WTC11 (cell line): ENCODE results near the gene IPPK. TPM values are rescaled to one million over a fixed set of nuclear protein-coding genes. Genes with fewer than 3 reads are reported as not detected.

Experiments
- ATAC-seq: fragments of 200-7000 bp; cut with Tn5 transposase; 2 replicates; pipeline ENCODE4 v1.10.0; 2021; ENCODE audit warnings: mild to moderate bottlenecking, moderate library complexity
- CTCF ChIA-PET: fragments of 300-600 bp; sonication (Branson Sonifier 250); formaldehyde crosslinking; loops from one replicate; lab custom pipeline; 2021; ENCODE audit warnings: antibody characterized with exemption; lab: Charles Lee
- POLR2A ChIA-PET: fragments of 350-600 bp; sonication (Branson Sonifier 250); formaldehyde crosslinking; loops from one replicate; lab custom pipeline; 2021; ENCODE audit warnings: antibody characterized with exemption; lab: Charles Lee
- DNase-seq: peaks from one replicate; pipeline ENCODE4 v3.0.0; 2021; ENCODE audit warnings: low spot score
- H3K27ac Mint-ChIP-seq: 2 replicates; pipeline ENCODE4 v1.8.0; 2021; ENCODE audit warnings: mixed read lengths
- H3K27me3 Mint-ChIP-seq: 2 replicates; pipeline ENCODE4 v1.8.0; 2021; ENCODE audit warnings: low read depth, mild to moderate bottlenecking, moderate library complexity, mixed read lengths
- H3K36me3 Mint-ChIP-seq: 2 replicates; pipeline ENCODE4 v1.8.0; 2021; ENCODE audit warnings: mixed read lengths
- H3K4me1 Mint-ChIP-seq: 2 replicates; pipeline ENCODE4 v1.8.0; 2022; ENCODE audit warnings: mixed read lengths
- H3K4me3 Mint-ChIP-seq: 2 replicates; pipeline ENCODE4 v1.8.0; 2021; ENCODE audit warnings: mild to moderate bottlenecking, moderate library complexity, mixed read lengths
- H3K9me3 Mint-ChIP-seq: 2 replicates; pipeline ENCODE4 v1.8.0; 2021; ENCODE audit warnings: mixed read lengths
- AFF4 ChIP-seq: sonication (generic); formaldehyde crosslinking; IDR thresholded peaks from 2 replicates; pipeline ENCODE4 v1.8.1; 2023; ENCODE audit warnings: mild to moderate bottlenecking, missing genetic modification reagents, borderline replicate concordance
- AR ChIP-seq: fragments of 250-450 bp; sonication (Bioruptor Pico); IDR thresholded peaks from 2 replicates; pipeline ENCODE4 v1.9.0; 2021; ENCODE audit warnings: mild to moderate bottlenecking
- CBFB ChIP-seq: sonication (generic); formaldehyde crosslinking; IDR thresholded peaks from 2 replicates; pipeline ENCODE4 v1.8.1; 2022; ENCODE audit warnings: mild to moderate bottlenecking, low read depth, missing genetic modification reagents
- CREB1 ChIP-seq: sonication (generic); formaldehyde crosslinking; IDR thresholded peaks from 2 replicates; pipeline ENCODE4 v1.8.0; 2023; ENCODE audit warnings: mild to moderate bottlenecking, missing genetic modification reagents
- ESRRA ChIP-seq: sonication (generic); formaldehyde crosslinking; IDR thresholded peaks from 2 replicates; pipeline ENCODE4 v1.8.1; 2022; ENCODE audit warnings: mild to moderate bottlenecking, missing genetic modification reagents, borderline replicate concordance
- GTF2I ChIP-seq: fragments of 250-450 bp; sonication (Bioruptor Pico); conservative IDR thresholded peaks from 2 replicates; pipeline ENCODE4 v1.4.0; 2021; ENCODE audit warnings: mild to moderate bottlenecking
- IRF2 ChIP-seq: sonication (generic); formaldehyde crosslinking; IDR thresholded peaks from 2 replicates; pipeline ENCODE4 v1.8.0; 2022; ENCODE audit warnings: low read depth, missing genetic modification reagents, borderline replicate concordance
- NFATC4 ChIP-seq: fragments of 250-450 bp; sonication (Bioruptor Pico); IDR thresholded peaks from 2 replicates; pipeline ENCODE4 v1.9.0; 2021; ENCODE audit warnings: mild to moderate bottlenecking
- NFYB ChIP-seq: sonication (generic); formaldehyde crosslinking; conservative IDR thresholded peaks from 2 replicates; pipeline ENCODE4 v1.8.0; 2022; ENCODE audit warnings: low read depth, missing genetic modification reagents
- NR3C1 ChIP-seq: sonication (generic); formaldehyde crosslinking; conservative IDR thresholded peaks from 2 replicates; pipeline ENCODE4 v1.8.1; 2023; ENCODE audit warnings: low read depth, mild to moderate bottlenecking, missing genetic modification reagents
- PRRX2 ChIP-seq: fragments of 250-450 bp; sonication (Bioruptor Pico); IDR thresholded peaks from 2 replicates; pipeline ENCODE4 v1.8.0; 2021; ENCODE audit warnings: mild to moderate bottlenecking
- RORB ChIP-seq: fragments of 250-450 bp; sonication (Bioruptor Pico); IDR thresholded peaks from 2 replicates; pipeline ENCODE4 v1.9.0; 2021; ENCODE audit warnings: mild to moderate bottlenecking
- SMAD3 ChIP-seq: sonication (generic); formaldehyde crosslinking; IDR thresholded peaks from 2 replicates; pipeline ENCODE4 v1.8.0; 2022; ENCODE audit warnings: missing genetic modification reagents, mild to moderate bottlenecking, borderline replicate concordance
- SMAD4 ChIP-seq: sonication (generic); formaldehyde crosslinking; IDR thresholded peaks from 2 replicates; pipeline ENCODE4 v1.8.0; 2022; ENCODE audit warnings: mild to moderate bottlenecking, missing genetic modification reagents
- SP1 ChIP-seq: sonication (generic); formaldehyde crosslinking; conservative IDR thresholded peaks from 2 replicates; pipeline ENCODE4 v1.8.1; 2022; ENCODE audit warnings: missing genetic modification reagents
- TEAD1 ChIP-seq: sonication (generic); formaldehyde crosslinking; IDR thresholded peaks from 2 replicates; pipeline ENCODE4 v1.8.0; 2022; ENCODE audit warnings: mild to moderate bottlenecking, missing genetic modification reagents
- TEAD4 ChIP-seq: sonication (generic); formaldehyde crosslinking; IDR thresholded peaks from 2 replicates; pipeline ENCODE4 v1.8.0; 2022; ENCODE audit warnings: mild to moderate bottlenecking, missing genetic modification reagents
- USF1 ChIP-seq: sonication (generic); formaldehyde crosslinking; IDR thresholded peaks from 2 replicates; pipeline ENCODE4 v1.8.0; 2022; ENCODE audit warnings: mild to moderate bottlenecking, missing genetic modification reagents
- total RNA-seq: library from RNA; stranded (reverse); gene quantifications from 3 replicates; pipeline ENCODE4 v1.2.3, GENCODE V29; 2021
- TF ChIP-seq, protein P1 (sequence below): fragments of 250-450 bp; sonication (Bioruptor Pico); IDR thresholded peaks from 2 replicates; pipeline ENCODE4 v1.9.0; 2021; ENCODE audit warnings: moderate library complexity, mild to moderate bottlenecking, inconsistent platforms, borderline replicate concordance
- TF ChIP-seq, protein P2 (sequence below): sonication (generic); formaldehyde crosslinking; IDR thresholded peaks from 2 replicates; pipeline ENCODE4 v1.8.0; 2023; ENCODE audit warnings: missing genetic modification reagents
- TF ChIP-seq, protein P3 (sequence below): sonication (generic); formaldehyde crosslinking; IDR thresholded peaks from 2 replicates; pipeline ENCODE4 v1.8.1; 2022; ENCODE audit warnings: low read depth, mild to moderate bottlenecking, moderate library complexity, missing genetic modification reagents, borderline replicate concordance

IPPK gene
- total RNA-seq, 1 experiment from 2014 or later: 8.6 TPM

DNA sequence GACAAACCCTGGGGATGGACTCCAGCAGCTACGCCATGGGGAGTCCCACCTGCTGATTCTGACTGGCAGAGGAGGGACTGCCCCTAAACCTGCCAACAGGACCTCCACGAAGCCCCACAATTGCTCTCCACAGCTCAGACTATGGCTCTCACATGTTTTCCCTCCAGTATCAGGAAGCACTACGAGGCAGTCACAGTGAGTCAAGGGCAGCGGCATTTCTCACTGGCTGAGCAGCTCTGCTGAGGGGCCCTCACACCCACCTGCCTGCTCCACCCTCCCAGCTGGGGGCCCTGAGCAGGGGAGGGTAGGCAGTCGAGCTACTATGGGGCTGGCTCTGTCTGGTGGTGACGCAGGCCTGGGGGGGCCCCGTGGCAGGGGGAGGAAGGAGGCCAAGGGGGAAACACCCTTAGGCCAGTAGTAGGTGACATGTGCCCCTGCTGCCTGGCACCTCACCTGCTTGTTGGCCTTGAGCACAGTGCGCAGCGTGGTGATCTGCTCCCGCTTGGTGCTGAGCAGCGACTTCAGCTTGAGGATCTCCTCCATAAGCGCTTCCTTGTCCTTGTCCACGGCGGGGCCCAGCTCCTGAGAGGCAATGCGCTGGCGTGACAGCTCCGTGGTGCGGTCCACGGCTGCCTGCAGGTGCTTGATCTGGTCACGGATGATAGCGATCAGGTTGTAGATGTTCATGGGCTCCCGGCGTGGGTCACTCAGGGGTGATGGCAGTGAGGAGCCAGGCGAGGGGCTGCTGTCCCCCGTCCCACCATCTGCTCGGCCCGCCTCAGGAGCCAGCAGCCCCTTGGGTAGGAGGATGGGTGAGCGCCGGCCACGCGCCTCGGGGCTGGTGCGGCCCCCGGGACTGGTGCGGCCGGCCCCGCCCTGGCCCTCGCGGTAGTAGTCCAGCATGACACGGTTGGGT is 48.4 kb upstream of the IPPK start:
- DNase-seq: no peak
- H3K36me3 Mint-ChIP-seq: peaks cover 57% of the 10 kb centered on the region
- H3K4me1 Mint-ChIP-seq: no peaks in the 10 kb centered on the region
- ATAC-seq: no peak
- no peak overlapping the region for H3K4me3 Mint-ChIP-seq
- ChIA-PET CTCF (interaction anchor here (1.5 to 6.3 kb wide), 5 partner anchors 11 to 90 kb away, joined by 3 to 43 read pairs (median 10); no protein-coding TSS in a partner anchor), POLR2A (no interaction called here)
- H3K27ac Mint-ChIP-seq: no peak overlapping the region
- no peaks in the 10 kb centered on the region for H3K27me3 Mint-ChIP-seq
- H3K9me3 Mint-ChIP-seq: no peaks in the 10 kb centered on the region
- TF ChIP-seq AFF4 (no peak), NFYB (CRISPR knock-in tag) (no peak), SMAD4 (CRISPR knock-in tag) (no peak), GTF2I (CRISPR knock-in tag) (no peak), USF1 (no peak), CREB1 (CRISPR knock-in tag) (no peak), NR3C1 (CRISPR knock-in tag) (no peak), PRRX2 (CRISPR knock-in tag) (no peak), SMAD3 (no peak)
- TF ChIP-seq, protein P1, sequence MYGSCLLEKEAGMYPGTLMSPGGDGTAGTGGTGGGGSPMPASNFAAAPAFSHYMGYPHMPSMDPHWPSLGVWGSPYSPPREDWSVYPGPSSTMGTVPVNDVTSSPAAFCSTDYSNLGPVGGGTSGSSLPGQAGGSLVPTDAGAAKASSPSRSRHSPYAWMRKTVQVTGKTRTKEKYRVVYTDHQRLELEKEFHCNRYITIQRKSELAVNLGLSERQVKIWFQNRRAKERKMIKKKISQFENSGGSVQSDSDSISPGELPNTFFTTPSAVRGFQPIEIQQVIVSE (CRISPR knock-in tag): no peak
- TF ChIP-seq, protein P2, sequence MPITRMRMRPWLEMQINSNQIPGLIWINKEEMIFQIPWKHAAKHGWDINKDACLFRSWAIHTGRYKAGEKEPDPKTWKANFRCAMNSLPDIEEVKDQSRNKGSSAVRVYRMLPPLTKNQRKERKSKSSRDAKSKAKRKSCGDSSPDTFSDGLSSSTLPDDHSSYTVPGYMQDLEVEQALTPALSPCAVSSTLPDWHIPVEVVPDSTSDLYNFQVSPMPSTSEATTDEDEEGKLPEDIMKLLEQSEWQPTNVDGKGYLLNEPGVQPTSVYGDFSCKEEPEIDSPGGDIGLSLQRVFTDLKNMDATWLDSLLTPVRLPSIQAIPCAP: no peak
- TF ChIP-seq, protein P3, sequence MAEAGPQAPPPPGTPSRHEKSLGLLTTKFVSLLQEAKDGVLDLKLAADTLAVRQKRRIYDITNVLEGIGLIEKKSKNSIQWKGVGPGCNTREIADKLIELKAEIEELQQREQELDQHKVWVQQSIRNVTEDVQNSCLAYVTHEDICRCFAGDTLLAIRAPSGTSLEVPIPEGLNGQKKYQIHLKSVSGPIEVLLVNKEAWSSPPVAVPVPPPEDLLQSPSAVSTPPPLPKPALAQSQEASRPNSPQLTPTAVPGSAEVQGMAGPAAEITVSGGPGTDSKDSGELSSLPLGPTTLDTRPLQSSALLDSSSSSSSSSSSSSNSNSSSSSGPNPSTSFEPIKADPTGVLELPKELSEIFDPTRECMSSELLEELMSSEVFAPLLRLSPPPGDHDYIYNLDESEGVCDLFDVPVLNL (CRISPR knock-in tag): no peak
- TF ChIP-seq, all 79 proteins: peak for 0

GRCh38 chr9:92717201-92718085 is 47.5 kb upstream of the IPPK start:
- ATAC-seq (no peak), DNase-seq (peak; percentile 6)
- Mint-ChIP-seq H3K27ac (no peak overlapping the region; the same call in 1 of the 2 replicates), H3K9me3 (no peaks in the 10 kb centered on the region), H3K4me3 (no peak overlapping the region), H3K36me3 (peaks cover 61% of the 10 kb centered on the region), H3K27me3 (no peaks in the 10 kb centered on the region), H3K4me1 (no peaks in the 10 kb centered on the region)
- CTCF ChIA-PET: interaction anchor here (1.5 to 6.3 kb wide), 5 partner anchors 10 to 91 kb away, joined by 3 to 43 read pairs (median 10); no protein-coding TSS in a partner anchor
- POLR2A ChIA-PET: no interaction called here
- TF ChIP-seq IRF2 (CRISPR knock-in tag) (no peak), CREB1 (CRISPR knock-in tag) (no peak), RORB (CRISPR knock-in tag) (no peak), AR (CRISPR knock-in tag) (no peak), TEAD4 (no peak), CBFB (CRISPR knock-in tag) (no peak), SMAD4 (CRISPR knock-in tag) (no peak), NFATC4 (no peak), ESRRA (CRISPR knock-in tag) (no peak), SP1 (CRISPR knock-in tag) (no peak), TEAD1 (CRISPR knock-in tag) (no peak)
